VCaP (cell line): Measurements from ENCODE around the gene MYOF.

Experiments used
- H3K27ac ChIP-seq: fragments of 450-650 bp; 2 replicates; pipeline ENCODE4 v1.5.1; 2017
- CTCF ChIP-seq: fragments of 450-650 bp; conservative IDR thresholded peaks from 2 replicates; pipeline ENCODE4 v1.5.1; 2017; ENCODE audit warnings: mild to moderate bottlenecking, moderate library complexity

MYOF gene

GRCh38 chr10:93462371-93462770 lies 19.8 kb downstream of the MYOF start:
- no peak for TF ChIP-seq CTCF
- peak overlapping the region; percentile 23; the same call in 1 of the 2 replicates for H3K27ac ChIP-seq

GRCh38 chr10:93461807-93462178 lies 20.3 kb downstream of the MYOF start:
- no peak overlapping the region; the same call in 1 of the 2 replicates for H3K27ac ChIP-seq
- no peak for TF ChIP-seq CTCF

GRCh38 chr10:93461109-93461806 lies 20.9 kb downstream of the MYOF start:
- TF ChIP-seq CTCF: no peak
- no peak overlapping the region for H3K27ac ChIP-seq

- no peak for TF ChIP-seq CTCF
- no peak overlapping the region for H3K27ac ChIP-seq
Measured at GRCh38 chr10:93459466-93459865, 22.7 kb downstream of the MYOF start.

GRCh38 chr10:93458821-93459257 lies 23.3 kb downstream of the MYOF start:
- H3K27ac ChIP-seq: no peak overlapping the region
- no peak for TF ChIP-seq CTCF

- no peak overlapping the region for H3K27ac ChIP-seq
- no peak for TF ChIP-seq CTCF
Measured at GRCh38 chr10:93457511-93457910, 24.6 kb downstream of the MYOF start.

- no peak for TF ChIP-seq CTCF
- H3K27ac ChIP-seq: no peak overlapping the region
Measured at GRCh38 chr10:93456480-93456879, 25.7 kb downstream of the MYOF start.
